CD4-positive, alpha-beta T cell treated with Interleukin-10 for 1 hour (primary cell): Measurements from ENCODE around the gene MIB1.
"Not testable (repeated sequence)": the region's sequence is repeated elsewhere in the genome, so short reads cannot be mapped to it uniquely, and the experiment has no call there.

Source experiments
- DNase-seq: peaks from one replicate; pipeline ENCODE4 v3.0.0-alpha.2; 2020

The MIB1 gene

GRCh38 chr18:21745231-21745630 is 4.6 kb downstream of the MIB1 start:
- DNase-seq, result no peak

DNA sequence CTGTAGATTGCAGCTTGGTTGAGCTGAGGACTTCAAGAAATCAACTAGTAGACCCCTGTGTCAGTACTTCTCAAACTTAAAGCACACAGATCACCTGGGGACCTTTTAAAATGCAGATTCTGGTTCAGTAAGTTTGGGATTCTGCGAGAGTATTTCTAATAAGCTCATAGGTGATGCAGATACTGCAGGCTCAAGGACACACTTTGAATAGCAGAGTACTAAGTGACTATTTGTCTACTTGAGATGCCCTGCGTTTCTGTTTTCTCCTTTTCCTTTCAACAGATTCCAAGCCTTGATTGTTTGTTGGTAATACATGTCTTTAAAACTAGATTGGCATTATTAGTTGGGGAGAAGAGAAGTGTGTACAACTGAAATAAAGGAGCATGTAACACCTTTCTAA is 6.7 kb downstream of the MIB1 start:
- DNase-seq, result no peak

DNA sequence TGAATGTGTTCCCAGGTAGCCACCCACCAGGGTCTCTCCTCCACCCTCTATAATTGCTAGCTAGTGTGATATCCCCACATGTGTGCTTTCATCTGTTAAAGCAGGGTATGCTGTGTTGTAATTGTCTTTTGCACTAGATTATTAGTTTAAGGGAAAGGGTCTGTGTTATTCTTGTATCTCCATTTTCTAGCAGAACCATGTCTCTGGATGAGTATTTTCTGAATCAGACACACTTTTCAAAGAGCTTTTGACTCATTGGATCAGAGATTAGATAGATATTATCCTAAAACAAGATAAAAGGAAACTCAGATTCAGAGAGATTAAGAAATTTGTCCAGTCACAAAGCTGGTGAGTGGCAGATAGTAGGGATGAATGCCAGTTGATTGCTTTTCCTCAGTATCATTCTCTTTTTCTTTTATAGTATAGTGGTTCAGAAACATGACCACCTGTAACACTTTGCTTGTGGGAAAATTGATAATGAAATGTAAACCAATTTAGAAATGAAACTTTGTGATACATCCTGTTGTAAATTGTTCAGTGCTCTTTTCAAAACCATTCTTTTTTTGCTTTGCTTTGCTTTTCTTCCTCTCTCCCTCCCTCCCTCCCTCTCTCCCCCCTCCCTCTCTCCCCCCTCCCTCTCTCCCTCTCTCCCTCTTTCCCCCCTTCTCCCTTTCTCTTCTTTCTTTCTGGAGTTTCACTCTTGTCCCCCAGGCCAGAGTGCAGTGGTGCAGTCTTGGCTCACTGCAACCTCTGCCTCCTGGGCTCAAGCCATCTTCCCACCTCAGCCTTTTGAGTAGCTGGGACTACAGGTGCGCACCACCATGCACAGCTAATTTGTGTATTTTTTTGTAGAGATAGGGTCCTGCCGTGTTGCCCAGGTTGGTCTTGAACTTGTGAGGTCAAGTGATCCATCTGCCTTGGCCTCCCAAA is 7.4 kb downstream of the MIB1 start:
- no peak for DNase-seq

DNA sequence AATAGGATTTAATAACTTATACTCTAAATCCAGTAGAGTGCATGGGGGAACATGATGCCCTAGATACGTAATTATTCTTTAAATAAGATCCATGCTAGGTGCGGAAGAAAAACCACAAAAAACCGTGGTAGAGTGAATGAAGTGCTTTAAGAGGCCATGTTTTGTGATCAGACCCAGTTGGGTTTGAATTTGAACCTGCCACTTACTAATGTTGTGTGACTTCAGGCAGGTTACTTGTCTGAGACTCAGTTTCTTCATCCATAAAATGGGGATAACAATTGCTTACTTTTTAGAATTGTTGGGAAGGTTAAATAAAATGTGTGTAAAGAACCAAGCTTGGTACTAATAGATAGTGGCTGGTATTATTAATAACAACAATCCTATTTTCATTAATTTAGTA is 17.2 kb downstream of the MIB1 start:
- DNase-seq, result no peak

DNA sequence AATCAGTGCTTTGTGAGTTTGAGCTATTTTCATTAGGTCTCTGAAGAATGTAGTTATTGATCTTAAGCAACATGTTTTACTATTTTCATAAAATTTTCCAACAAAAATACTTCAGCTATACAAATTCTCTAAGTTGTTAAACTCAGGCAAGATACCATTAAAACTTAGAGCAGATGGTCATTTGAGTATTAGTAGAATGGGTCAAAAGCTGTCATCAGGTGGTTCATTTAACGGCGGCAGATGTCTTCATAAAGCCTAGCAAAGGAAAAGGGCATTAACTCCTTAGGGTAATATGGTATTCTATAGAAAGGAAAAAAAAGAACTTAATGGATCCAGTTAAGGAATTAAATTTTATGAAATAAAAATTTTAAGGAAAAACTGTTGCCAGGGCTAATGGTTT is 19.2 kb downstream of the MIB1 start:
- no peak for DNase-seq

GRCh38 chr18:21760321-21760720 is 19.7 kb downstream of the MIB1 start:
- no peak for DNase-seq

GRCh38 chr18:21761471-21762115 is 21.0 kb downstream of the MIB1 start:
- DNase-seq, result no peak

DNA sequence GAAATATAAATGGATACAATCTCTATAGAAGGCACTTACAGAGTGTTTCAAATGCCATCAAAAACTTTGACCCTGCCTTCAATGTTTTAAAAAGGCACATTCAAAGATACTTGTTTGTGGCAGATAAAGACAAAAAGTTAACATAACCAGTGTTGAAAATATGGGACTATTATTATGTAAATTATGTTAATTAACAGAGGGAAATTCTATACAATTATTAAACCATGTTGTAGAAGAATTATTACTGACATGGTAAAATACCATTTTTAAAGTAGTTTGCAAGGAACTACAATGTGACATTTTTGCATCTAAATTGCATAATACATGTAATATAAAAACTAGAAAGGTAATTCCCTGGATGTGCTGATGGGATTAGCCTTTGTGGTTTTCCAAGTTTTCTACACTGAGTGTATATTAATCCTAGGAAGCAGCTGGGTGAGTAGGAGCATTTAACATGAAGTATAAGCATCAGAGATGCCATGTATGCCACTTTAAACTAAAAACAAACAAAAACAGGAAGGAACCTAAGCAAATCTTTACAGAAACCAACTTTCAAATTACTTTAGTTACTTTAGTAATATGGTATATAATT is 21.7 kb downstream of the MIB1 start:
- no peak for DNase-seq

DNA sequence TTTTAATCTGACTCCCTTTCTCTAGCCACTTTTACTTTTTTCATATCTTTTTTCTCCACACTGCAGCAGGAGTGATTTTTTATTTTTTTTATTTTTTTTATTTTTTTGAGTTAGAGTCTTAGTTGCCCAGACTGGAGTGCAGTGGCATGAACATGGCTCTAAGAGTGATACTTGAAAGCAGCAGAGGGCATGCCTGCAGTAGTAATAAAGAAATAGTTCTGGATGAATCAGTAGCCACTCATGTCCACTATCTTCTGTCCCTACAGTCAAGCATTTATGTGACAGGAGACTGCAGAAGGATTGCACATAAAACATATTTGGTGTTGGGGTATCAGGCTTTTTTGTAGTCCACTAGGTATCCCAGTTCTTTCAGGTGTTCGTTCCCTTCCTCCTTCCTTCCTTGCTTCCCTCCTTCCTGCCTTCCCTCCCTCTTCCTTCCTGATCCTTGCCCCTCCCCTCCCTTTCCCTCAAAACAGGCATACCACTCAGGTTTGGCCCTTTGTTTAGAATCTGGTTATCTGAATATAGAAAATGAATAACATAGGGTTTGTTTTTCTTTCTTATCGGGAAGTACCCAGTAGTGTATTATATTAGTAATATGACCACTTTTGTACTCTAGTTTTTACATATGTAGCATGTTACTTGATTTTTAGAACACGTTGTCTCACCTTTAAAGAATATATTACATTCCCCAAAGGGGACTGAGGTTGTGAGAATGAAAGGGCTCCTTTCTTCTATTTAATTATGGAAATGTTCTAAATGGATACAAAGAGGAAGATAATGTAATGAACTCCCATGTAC is 23.5 kb downstream of the MIB1 start:
- no peak for DNase-seq

GRCh38 chr18:21769206-21769605 is 28.6 kb downstream of the MIB1 start:
- no peak for DNase-seq

DNA sequence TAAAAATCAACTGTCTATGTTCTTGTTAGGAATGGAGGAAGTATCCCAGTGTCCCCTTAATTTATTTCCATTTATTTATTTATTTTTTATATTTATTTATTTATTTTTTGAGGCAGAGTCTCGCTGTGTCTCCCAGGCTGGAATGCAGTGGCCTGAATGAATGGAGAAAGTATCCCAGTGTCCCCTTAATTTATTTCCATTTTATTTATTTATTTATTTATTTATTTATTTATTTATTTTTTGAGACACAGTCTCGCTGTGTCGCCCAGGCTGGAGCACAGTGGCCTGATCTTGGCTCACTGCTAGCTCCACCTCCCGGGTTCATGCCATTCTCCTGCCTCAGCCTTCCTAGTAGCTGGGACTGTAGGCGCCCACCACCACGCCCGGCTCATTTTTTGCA is 34.1 kb downstream of the MIB1 start:
- DNase-seq, result no peak

GRCh38 chr18:21777814-21778213 is 37.2 kb downstream of the MIB1 start:
- no peak for DNase-seq

DNA sequence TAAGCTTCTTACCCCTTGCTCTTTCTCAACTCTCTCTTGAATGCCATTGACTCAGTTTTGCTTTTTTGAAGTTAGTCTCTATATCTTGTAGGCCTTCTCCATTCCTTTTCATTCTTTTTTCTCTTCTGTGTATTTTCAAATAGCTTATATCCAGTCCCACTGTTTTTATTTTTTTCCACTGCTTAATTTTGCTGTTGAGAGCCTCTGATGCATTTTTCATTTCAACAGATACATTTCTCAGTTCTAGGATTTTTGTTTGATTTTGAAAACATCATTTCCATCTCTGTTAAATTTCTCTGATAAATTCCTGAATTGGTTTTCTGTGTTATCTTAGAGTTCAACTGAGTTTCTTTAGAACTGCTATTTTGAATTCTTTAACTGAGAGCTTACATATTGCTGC is 45.9 kb downstream of the MIB1 start:
- no peak for DNase-seq

DNA sequence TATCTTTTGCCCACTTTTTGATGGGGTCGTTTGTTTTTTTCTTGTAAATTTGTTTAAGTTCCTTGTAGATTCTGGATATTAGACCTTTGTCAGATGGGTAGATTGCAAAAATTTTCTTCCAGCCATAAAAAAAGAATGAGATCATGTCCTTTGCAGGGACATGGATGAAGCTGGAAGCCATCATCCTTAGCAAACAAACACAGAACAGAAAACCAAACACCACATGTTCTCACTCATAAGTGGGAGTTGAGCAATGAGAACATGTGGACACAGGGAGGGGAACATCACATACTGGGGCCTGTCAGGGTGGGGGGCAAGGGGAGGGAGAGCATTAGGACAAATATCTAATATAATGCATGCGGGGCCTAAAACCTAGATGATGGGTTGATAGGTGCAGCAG is 55.5 kb downstream of the MIB1 start:
- not testable (repeated sequence) for DNase-seq

DNA sequence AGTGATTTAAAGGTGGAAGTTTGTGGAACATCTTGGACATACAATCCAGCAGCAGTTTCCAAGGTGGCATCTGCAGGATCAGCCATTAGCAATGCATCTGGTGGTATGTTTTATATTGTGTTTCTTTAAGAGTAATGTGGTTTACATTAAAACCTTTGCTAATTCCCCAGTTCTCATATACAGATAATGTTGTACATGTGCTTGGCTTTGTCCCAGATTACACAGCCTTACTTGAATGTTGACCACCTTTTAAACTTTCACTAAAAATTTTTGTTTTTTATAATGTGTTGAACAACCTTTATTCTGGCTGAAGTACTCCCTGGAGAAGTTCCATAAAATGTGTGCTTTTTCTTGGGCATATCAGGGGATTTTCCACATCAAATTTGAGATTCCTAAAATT is 57.5 kb downstream of the MIB1 start:
- DNase-seq, result no peak

DNA sequence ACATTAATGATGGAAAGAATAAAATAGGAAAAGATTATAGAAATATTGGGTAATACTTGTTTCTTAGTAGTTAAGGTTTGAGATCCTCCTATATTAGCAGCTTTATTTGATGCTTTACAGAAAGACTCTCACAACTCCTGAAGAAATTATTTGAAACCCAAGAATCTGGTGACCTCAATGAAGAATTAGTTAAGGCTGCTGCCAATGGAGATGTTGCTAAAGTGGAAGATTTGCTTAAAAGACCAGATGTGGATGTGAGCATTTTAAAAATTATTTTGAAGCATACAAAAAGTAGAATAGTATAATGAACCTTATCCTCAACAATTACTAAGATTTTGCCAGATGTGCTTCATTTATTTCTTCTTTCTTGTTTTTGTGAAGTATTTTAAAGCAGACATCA is 59.1 kb downstream of the MIB1 start:
- DNase-seq, result no peak

DNA sequence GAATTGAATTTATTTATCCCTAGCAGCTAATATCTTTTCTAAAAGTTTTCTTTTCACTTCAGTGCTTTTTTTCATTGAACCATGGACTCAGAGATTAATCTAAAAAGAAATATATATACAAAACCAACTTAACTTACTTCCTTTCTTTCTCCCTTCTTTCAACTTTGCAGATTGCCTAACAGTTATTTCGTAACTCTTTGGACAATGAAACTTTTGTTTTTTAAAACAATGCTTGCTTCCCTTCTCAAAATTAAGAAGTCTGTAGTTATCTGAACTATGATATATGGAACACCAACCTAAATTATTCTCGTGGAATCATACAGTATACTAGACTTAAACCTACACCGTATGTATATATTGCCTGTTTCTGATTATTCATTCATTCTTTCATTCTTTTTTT is 62.9 kb downstream of the MIB1 start:
- no peak for DNase-seq

- DNase-seq, result no peak
Measured at GRCh38 chr18:21805771-21806366, 65.3 kb downstream of the MIB1 start.

DNA sequence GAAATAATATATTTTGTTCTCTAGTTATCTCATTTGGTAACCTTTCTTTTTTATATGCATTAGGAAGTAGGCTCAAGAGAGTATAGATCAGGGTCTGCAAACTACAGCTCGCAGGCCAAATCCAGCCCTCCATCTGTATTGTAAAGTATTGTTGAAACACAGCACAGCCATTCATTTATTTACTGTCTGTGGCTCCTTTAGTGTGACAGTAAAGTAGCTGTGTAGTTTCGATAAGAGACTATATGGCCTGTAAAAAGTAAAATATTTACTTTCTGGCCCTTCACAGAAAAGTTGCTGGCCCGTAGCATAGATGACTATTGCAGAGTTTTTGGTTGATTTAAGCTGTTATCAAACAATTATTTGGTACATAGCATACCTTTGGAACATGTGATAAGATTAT is 67.6 kb downstream of the MIB1 start:
- DNase-seq, result no peak

- no peak for DNase-seq
Measured at GRCh38 chr18:21809725-21810124, 69.1 kb downstream of the MIB1 start.

- DNase-seq, result no peak
Measured at GRCh38 chr18:21815101-21815500, 74.5 kb downstream of the MIB1 start.

DNA sequence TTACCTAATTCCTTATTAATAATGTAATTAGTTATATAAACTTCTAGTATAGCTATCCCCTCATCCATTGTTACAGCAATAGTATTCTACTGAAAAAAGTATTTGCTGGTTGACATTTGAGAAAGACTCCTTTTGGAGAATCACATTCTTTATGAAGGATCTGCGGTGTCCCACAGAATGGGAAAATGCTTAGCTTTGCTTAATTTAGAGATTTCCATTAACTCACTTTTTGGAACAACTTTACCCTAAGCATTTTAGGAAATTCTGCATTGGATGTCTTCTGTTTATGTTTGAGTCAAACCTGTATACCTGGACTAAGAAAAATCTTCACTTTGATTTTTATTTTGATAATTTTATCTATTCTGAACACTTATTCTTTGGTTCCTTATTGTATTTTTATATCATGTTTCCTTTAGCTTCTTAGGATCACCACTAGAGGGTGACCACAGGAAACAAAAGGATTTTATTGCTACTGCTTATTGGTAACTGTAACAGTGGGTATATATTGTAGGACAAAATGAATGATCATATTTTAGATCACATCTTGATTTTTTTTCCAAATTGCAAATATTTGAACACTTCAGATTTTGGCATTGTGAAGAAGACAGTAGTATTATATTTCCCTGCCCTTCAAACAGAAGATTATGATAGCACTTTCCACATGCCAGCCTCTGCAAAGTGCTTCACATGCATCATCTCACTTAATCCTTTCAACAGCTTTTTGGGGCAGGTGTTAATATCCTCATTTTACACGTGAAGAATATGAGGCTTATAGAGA is 79.6 kb downstream of the MIB1 start:
- no peak for DNase-seq
